NB4 (cell line): ENCODE data around the gene ASCC3.

ENCODE experiments used
- TF ChIP-seq, protein P1 (sequence below): IDR thresholded peaks from one replicate; pipeline ENCODE4 v1.5.1; 2012; ENCODE audit warnings: low read depth, low read length
- TF ChIP-seq, protein P2 (sequence below): IDR thresholded peaks from 2 replicates; pipeline ENCODE4 v1.6.1; 2011; ENCODE audit warnings: low read depth, low read length

DNA sequence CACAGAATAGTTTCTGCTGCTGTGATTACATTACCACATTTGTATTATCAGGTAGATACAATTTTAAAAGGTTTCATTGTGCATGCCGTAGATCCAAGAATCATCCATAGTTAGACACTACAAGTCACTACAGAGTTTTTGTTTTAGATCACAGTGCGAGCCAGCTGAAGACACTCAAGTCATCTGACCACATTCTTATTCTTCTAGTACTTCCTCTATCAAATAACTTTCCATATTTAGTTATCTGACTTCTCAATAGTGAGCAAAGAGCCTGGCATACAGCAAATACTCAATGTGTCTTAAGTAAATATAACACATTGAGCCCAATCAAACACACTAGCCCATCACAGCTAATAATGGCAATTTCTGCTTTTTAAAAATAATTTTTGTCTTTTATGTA lies 195.4 kb downstream of the ASCC3 start:
- TF ChIP-seq, protein P1, sequence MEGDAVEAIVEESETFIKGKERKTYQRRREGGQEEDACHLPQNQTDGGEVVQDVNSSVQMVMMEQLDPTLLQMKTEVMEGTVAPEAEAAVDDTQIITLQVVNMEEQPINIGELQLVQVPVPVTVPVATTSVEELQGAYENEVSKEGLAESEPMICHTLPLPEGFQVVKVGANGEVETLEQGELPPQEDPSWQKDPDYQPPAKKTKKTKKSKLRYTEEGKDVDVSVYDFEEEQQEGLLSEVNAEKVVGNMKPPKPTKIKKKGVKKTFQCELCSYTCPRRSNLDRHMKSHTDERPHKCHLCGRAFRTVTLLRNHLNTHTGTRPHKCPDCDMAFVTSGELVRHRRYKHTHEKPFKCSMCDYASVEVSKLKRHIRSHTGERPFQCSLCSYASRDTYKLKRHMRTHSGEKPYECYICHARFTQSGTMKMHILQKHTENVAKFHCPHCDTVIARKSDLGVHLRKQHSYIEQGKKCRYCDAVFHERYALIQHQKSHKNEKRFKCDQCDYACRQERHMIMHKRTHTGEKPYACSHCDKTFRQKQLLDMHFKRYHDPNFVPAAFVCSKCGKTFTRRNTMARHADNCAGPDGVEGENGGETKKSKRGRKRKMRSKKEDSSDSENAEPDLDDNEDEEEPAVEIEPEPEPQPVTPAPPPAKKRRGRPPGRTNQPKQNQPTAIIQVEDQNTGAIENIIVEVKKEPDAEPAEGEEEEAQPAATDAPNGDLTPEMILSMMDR, result no peak
- TF ChIP-seq, protein P2, sequence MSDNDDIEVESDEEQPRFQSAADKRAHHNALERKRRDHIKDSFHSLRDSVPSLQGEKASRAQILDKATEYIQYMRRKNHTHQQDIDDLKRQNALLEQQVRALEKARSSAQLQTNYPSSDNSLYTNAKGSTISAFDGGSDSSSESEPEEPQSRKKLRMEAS, result no peak
